Right lobe of liver (tissue), 4 donors: ENCODE data around the gene IL20RB.

Source experiments
- POLR2A ChIP-seq: fragments of 450-650 bp; IDR thresholded peaks from one replicate; pipeline ENCODE4 v1.6.1; 2017; ENCODE audit warnings: antibody characterized with exemption, mild to moderate bottlenecking
- TF ChIP-seq, protein P1 (sequence below), 4 donors: fragments of 200-600 bp in 3 of 4; fragments of 450-650 bp in 1 of 4; IDR thresholded peaks; one replicate each; pipeline versions ENCODE4 v1.5.1 to v1.8.0; 2016 to 2022; ENCODE audit warnings: antibody characterized with exemption in 4 of 4, mild to moderate bottlenecking in 2 of 4
- donor health status: DM: no; HTN: no; CAD: no.
- donor health status: DM: no; HTN: no; CAD: no.
- donor health status: DM: no; HTN: yes; CAD: no.

DNA sequence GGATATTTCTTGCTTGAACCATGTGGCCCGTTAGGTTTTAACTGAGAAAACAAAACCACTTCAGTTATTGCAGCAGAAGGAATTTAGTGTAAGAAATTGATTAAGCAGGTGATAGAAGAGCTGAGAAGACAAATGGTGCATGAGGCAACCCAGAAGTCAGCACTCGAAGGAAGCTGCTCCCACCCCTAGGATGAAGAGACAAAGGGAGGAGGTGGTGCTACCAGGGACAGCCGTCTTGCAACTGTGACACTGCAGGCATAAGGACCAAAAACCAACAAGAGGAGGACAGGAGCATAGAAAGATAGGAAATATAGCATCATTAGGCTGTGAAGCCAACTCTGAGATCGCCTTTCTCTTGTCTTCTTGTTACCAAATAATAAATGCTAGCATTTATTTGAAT is 89.0 kb downstream of the IL20RB start:
- TF ChIP-seq, protein P1, sequence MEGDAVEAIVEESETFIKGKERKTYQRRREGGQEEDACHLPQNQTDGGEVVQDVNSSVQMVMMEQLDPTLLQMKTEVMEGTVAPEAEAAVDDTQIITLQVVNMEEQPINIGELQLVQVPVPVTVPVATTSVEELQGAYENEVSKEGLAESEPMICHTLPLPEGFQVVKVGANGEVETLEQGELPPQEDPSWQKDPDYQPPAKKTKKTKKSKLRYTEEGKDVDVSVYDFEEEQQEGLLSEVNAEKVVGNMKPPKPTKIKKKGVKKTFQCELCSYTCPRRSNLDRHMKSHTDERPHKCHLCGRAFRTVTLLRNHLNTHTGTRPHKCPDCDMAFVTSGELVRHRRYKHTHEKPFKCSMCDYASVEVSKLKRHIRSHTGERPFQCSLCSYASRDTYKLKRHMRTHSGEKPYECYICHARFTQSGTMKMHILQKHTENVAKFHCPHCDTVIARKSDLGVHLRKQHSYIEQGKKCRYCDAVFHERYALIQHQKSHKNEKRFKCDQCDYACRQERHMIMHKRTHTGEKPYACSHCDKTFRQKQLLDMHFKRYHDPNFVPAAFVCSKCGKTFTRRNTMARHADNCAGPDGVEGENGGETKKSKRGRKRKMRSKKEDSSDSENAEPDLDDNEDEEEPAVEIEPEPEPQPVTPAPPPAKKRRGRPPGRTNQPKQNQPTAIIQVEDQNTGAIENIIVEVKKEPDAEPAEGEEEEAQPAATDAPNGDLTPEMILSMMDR (IDR thresholded peaks at IDR 0.05), result no peak
- no peak for TF ChIP-seq POLR2A
